HepG2 (cell line): ENCODE measurements around the gene DNAJC15. TPM values are rescaled to one million over a fixed set of nuclear protein-coding genes. Genes with fewer than 3 reads are reported as not detected.

ENCODE experiments used
- BRCA1 ChIP-seq: sonication (generic); formaldehyde crosslinking; IDR thresholded peaks from 2 replicates; pipeline ENCODE4 v1.4.0; 2020; ENCODE audit warnings: missing genetic modification reagents
- DR1 ChIP-seq: sonication (generic); formaldehyde crosslinking; IDR thresholded peaks from 2 replicates; pipeline ENCODE4 v1.8.0; 2021; ENCODE audit warnings: mild to moderate bottlenecking, missing genetic modification reagents, inconsistent platforms
- FOXK1 ChIP-seq: sonication (generic); formaldehyde crosslinking; IDR thresholded peaks from 2 replicates; pipeline ENCODE4 v1.4.0; 2020; ENCODE audit warnings: low read depth, missing genetic modification reagents, borderline replicate concordance
- LRRFIP1 ChIP-seq: sonication (generic); formaldehyde crosslinking; conservative IDR thresholded peaks from 2 replicates; pipeline ENCODE4 v1.4.0; 2020; ENCODE audit warnings: missing genetic modification reagents
- MBNL3 ChIP-seq: fragments of 250-450 bp; sonication (Bioruptor Pico); conservative IDR thresholded peaks from 2 replicates; pipeline ENCODE4 v1.8.0; 2022; ENCODE audit warnings: mild to moderate bottlenecking, inconsistent platforms
- NONO ChIP-seq, 2 experiments: fragments of 450-650 bp in 1 of 2; sonication (generic) in 1 of 2; formaldehyde crosslinking in 1 of 2; IDR thresholded peaks in 1 of 2; conservative IDR thresholded peaks in 1 of 2; 2 replicates each; pipeline versions ENCODE4 v1.6.1 to v1.8.0; 2017 to 2022; ENCODE audit warnings: mild to moderate bottlenecking in 1 of 2, missing genetic modification reagents in 1 of 2, moderate library complexity in 1 of 2
- REXO4 ChIP-seq: sonication (generic); formaldehyde crosslinking; IDR thresholded peaks from 2 replicates; pipeline ENCODE4 v1.8.0; 2022; ENCODE audit warnings: missing genetic modification reagents, mild to moderate bottlenecking, borderline replicate concordance
- SP140L ChIP-seq: sonication (generic); formaldehyde crosslinking; IDR thresholded peaks from 2 replicates; pipeline ENCODE4 v1.4.0; 2020; ENCODE audit warnings: missing genetic modification reagents, borderline replicate concordance
- TBP ChIP-seq: sonication (generic); formaldehyde crosslinking; IDR thresholded peaks from 2 replicates; pipeline ENCODE4 v1.5.0; 2020; ENCODE audit warnings: missing genetic modification reagents
- TSC22D2 ChIP-seq: sonication (generic); formaldehyde crosslinking; IDR thresholded peaks from 2 replicates; pipeline ENCODE4 v1.5.1; 2020; ENCODE audit warnings: missing genetic modification reagents, mild to moderate bottlenecking, borderline replicate concordance
- UBTF ChIP-seq: sonication (generic); formaldehyde crosslinking; IDR thresholded peaks from 2 replicates; pipeline ENCODE4 v1.4.0; 2020; ENCODE audit warnings: mild to moderate bottlenecking, missing genetic modification reagents
- ZHX2 ChIP-seq, 2 experiments: sonication (generic) in 1 of 2; formaldehyde crosslinking in 1 of 2; IDR thresholded peaks; 2 replicates each; pipeline versions ENCODE4 v1.6.1 to v1.9.0; 2014 to 2022; ENCODE audit warnings: antibody characterized with exemption in 1 of 2, borderline replicate concordance in 1 of 2, inconsistent platforms in 1 of 2, low read depth in 1 of 2, missing genetic modification reagents in 1 of 2
- ZNF160 ChIP-seq: sonication (generic); formaldehyde crosslinking; IDR thresholded peaks from 2 replicates; pipeline ENCODE4 v1.8.0; 2022; ENCODE audit warnings: mild to moderate bottlenecking, inconsistent platforms, missing genetic modification reagents
- ZNF549 ChIP-seq: sonication (generic); formaldehyde crosslinking; IDR thresholded peaks from 2 replicates; pipeline ENCODE4 v1.5.0; 2020; ENCODE audit warnings: missing genetic modification reagents
- ZNF557 ChIP-seq: sonication (generic); formaldehyde crosslinking; IDR thresholded peaks from 2 replicates; pipeline ENCODE4 v1.4.0; 2020; ENCODE audit warnings: missing genetic modification reagents
- ZNF691 ChIP-seq: sonication (generic); formaldehyde crosslinking; IDR thresholded peaks from 2 replicates; pipeline ENCODE4 v1.4.0; 2020; ENCODE audit warnings: missing genetic modification reagents, low read depth, mild to moderate bottlenecking, borderline replicate concordance
- polyA plus RNA-seq, 8 experiments: library from polyadenylated mRNA; depleted of rRNA in 3 of 8; stranded (reverse) in 7 of 8; unstranded in 1 of 8; fragments of >200 nt; fragmentation: Illumina TruSeq in 4 of 8; extraction: Trizol in 4 of 8; gene quantifications; 2 replicates each; pipeline versions ENCODE4 v1.2.1 to v1.2.3, GENCODE V29; 2011 to 2016; ENCODE audit warnings: low read depth in 4 of 8, missing spikeins in 1 of 8, mixed read lengths in 1 of 8; ENCODE audit not compliant: insufficient read depth in 1 of 8
- total RNA-seq, 5 experiments: library from RNA; depleted of rRNA; stranded (reverse); fragments of >200 nt; fragmentation: Illumina TruSeq; extraction: Trizol; gene quantifications; 2 replicates each; pipeline ENCODE4 v1.2.3, GENCODE V29; 2016; ENCODE audit warnings: low read depth in 1 of 5

The DNAJC15 gene
- total and polyA plus RNA-seq, 2 of the 13 experiments (the other 11 are each of a cell fraction or from before 2014, with no cell fraction given), result 23.0 to 31.9 TPM

- TF ChIP-seq ZHX2 (IDR thresholded peaks at IDR 0.05; ENCODE audit: low read depth) (no peak), ZHX2 (CRISPR knock-in tag; IDR thresholded peaks at IDR 0.05; ENCODE audit: borderline replicate concordance) (no peak), SP140L (CRISPR knock-in tag) (no peak), BRCA1 (CRISPR knock-in tag) (no peak), FOXK1 (CRISPR knock-in tag) (peak; percentile 72; the same call in 1 of the 2 replicates), UBTF (CRISPR knock-in tag) (peak; percentile 78), ZNF691 (0 out of 2 replicates have a peak, but pooled peaks have one; percentile 54), MBNL3 (CRISPR knock-in tag) (no peak), ZNF549 (CRISPR knock-in tag) (no peak), ZNF160 (CRISPR knock-in tag) (no peak), DR1 (CRISPR knock-in tag) (no peak; the same call in 1 of the 2 replicates), LRRFIP1 (CRISPR knock-in tag) (0 out of 2 replicates have a peak, but pooled peaks have one; percentile 22), REXO4 (CRISPR knock-in tag) (no peak), ZNF557 (no peak), NONO (IDR thresholded peaks at IDR 0.05) (no peak), NONO (CRISPR knock-in tag; conservative IDR thresholded peaks at IDR 0.05) (peak; percentile 42; the same call in 1 of the 2 replicates), TBP (CRISPR knock-in tag) (no peak), TSC22D2 (CRISPR knock-in tag) (0 out of 2 replicates have a peak, but pooled peaks have one; percentile 22)
Measured at GRCh38 chr13:43023289-43023963, at the start of gene DNAJC15 (continued).
